IMR-90 (cell line): ENCODE data around the gene BUB1B. TPM values are rescaled to one million over a fixed set of nuclear protein-coding genes. Genes with fewer than 3 reads are reported as not detected.
"Not testable (repeated sequence)": the region's sequence is repeated elsewhere in the genome, so short reads cannot be mapped to it uniquely, and the experiment has no call there.

Experiments used
- ATAC-seq: fragments of 200-7000 bp; cut with Tn5 transposase; 2 replicates; pipeline ENCODE4 v1.9.1; 2020; ENCODE audit warnings: low read depth, mild to moderate bottlenecking, moderate library complexity
- BruUV-seq: library from RNA; stranded (reverse); fragments of 400-500 nt; replicated peaks from 2 replicates; lab custom pipeline; 2021; lab: Mats Ljungman, UMichigan
- CTCF ChIA-PET: fragments of 300-600 bp; formaldehyde crosslinking; extraction: SDS; loops from one replicate; lab custom pipeline; 2021; ENCODE audit warnings: antibody characterized with exemption; lab: Yijun Ruan, JAX
- POLR2A ChIA-PET: fragments of 300-600 bp; sonication (Branson Sonifier 250); formaldehyde crosslinking; loops from one replicate; lab custom pipeline; 2022; ENCODE audit warnings: antibody characterized with exemption; ENCODE audit not compliant: unreplicated experiment; lab: Charles Lee
- DNase-seq: peaks from one replicate; pipeline ENCODE4 v3.0.0; 2013
- H2AFZ ChIP-seq: replicated peaks from 2 replicates; pipeline ENCODE3; 2013; ENCODE audit warnings: low read length, mild to moderate bottlenecking; ENCODE audit not compliant: poor library complexity
- H2AK5ac ChIP-seq: 2 replicates; pipeline ENCODE4 v1.6.1; 2013; ENCODE audit warnings: low read depth, low read length, inconsistent platforms
- H2AK9ac ChIP-seq: replicated peaks from 2 replicates; pipeline ENCODE3; 2013; ENCODE audit warnings: mild to moderate bottlenecking, low read depth, low read length, moderate library complexity; ENCODE audit not compliant: poor library complexity
- H2BK120ac ChIP-seq: 2 replicates; pipeline ENCODE4 v1.6.1; 2013; ENCODE audit warnings: low read depth, low read length, inconsistent platforms
- H2BK15ac ChIP-seq: 3 replicates; pipeline ENCODE4 v1.6.1; 2013; ENCODE audit warnings: low read depth, low read length, inconsistent platforms
- H2BK20ac ChIP-seq: 2 replicates; pipeline ENCODE4 v1.6.1; 2013; ENCODE audit warnings: low read depth, mild to moderate bottlenecking, inconsistent platforms, low read length, moderate library complexity
- H2BK5ac ChIP-seq: 2 replicates; pipeline ENCODE4 v1.6.1; 2013; ENCODE audit warnings: mild to moderate bottlenecking, low read depth, low read length, inconsistent platforms; ENCODE audit not compliant: poor library complexity, severe bottlenecking
- H3K14ac ChIP-seq: replicated peaks from 2 replicates; pipeline ENCODE4 v1.6.1; 2013; ENCODE audit warnings: low read depth, low read length, inconsistent platforms
- H3K18ac ChIP-seq: 2 replicates; pipeline ENCODE4 v1.6.1; 2013; ENCODE audit warnings: low read depth, low read length, control low read depth
- H3K23ac ChIP-seq: 2 replicates; pipeline ENCODE4 v1.6.1; 2013; ENCODE audit warnings: low read depth, low read length, inconsistent platforms
- H3K27ac ChIP-seq: 2 replicates; pipeline ENCODE4 v1.5.1; 2013; ENCODE audit warnings: mild to moderate bottlenecking, control low read depth, low read length; ENCODE audit not compliant: insufficient read depth
- H3K27me3 ChIP-seq: 2 replicates; pipeline ENCODE4 v1.6.1; 2013; ENCODE audit warnings: low read length; ENCODE audit not compliant: control insufficient read depth, insufficient read depth
- H3K36me3 ChIP-seq: 2 replicates; pipeline ENCODE4 v1.6.1; 2013; ENCODE audit warnings: low read length, mixed read lengths; ENCODE audit not compliant: control insufficient read depth, insufficient read depth
- H3K4ac ChIP-seq: 2 replicates; pipeline ENCODE4 v1.6.1; 2013; ENCODE audit warnings: low read depth, low read length, inconsistent platforms
- H3K4me1 ChIP-seq: 2 replicates; pipeline ENCODE4 v1.6.1; 2013; ENCODE audit warnings: low read length, mixed read lengths; ENCODE audit not compliant: control insufficient read depth, insufficient read depth
- H3K4me2 ChIP-seq: 2 replicates; pipeline ENCODE4 v1.6.1; 2013; ENCODE audit warnings: low read depth, mild to moderate bottlenecking, control low read depth, low read length, moderate library complexity
- H3K4me3 ChIP-seq: 2 replicates; pipeline ENCODE4 v1.5.1; 2013; ENCODE audit warnings: low read depth, mild to moderate bottlenecking, control low read depth, low read length, moderate library complexity; ENCODE audit not compliant: insufficient read depth
- H3K56ac ChIP-seq: 2 replicates; pipeline ENCODE4 v1.6.1; 2013; ENCODE audit warnings: low read length, inconsistent platforms; ENCODE audit not compliant: insufficient read depth; ENCODE audit errors: extremely low read depth
- H3K79me1 ChIP-seq, 2 experiments: 2 replicates each; pipeline ENCODE4 v1.6.1; 2013; ENCODE audit warnings: low read length in 2 of 2, inconsistent platforms in 1 of 2, low read depth in 1 of 2
- H3K9ac ChIP-seq: 2 replicates; pipeline ENCODE4 v1.6.1; 2013; ENCODE audit warnings: low read depth, low read length, control low read depth
- H3K9me1 ChIP-seq: 2 replicates; pipeline ENCODE4 v1.6.1; 2013; ENCODE audit warnings: low read length, inconsistent platforms; ENCODE audit not compliant: insufficient read depth
- H3K9me3 ChIP-seq: 2 replicates; pipeline ENCODE4 v1.6.1; 2013; ENCODE audit warnings: low read length; ENCODE audit not compliant: control insufficient read depth, insufficient read depth
- H4K20me1 ChIP-seq: 2 replicates; pipeline ENCODE4 v1.6.1; 2013; ENCODE audit warnings: low read length, inconsistent platforms; ENCODE audit not compliant: insufficient read depth
- H4K5ac ChIP-seq: 2 replicates; pipeline ENCODE4 v1.6.1; 2013; ENCODE audit warnings: mild to moderate bottlenecking, low read depth, low read length, control low read depth
- H4K8ac ChIP-seq, 2 experiments: 2 replicates each; pipeline ENCODE4 v1.6.1; 2013; ENCODE audit warnings: low read depth in 2 of 2, low read length in 2 of 2, control low read depth in 1 of 2, inconsistent platforms in 1 of 2
- H4K91ac ChIP-seq: 2 replicates; pipeline ENCODE4 v1.6.1; 2013; ENCODE audit warnings: low read depth, low read length, inconsistent platforms; ENCODE audit not compliant: insufficient read depth
- WGBS, 2 experiments: methylation state at CpG; one replicate each; pipeline versions ENCODE4 v1.1.5 to v1.1.7; 2013; ENCODE audit warnings: missing lambda C conversion rate in 2 of 2; ENCODE audit not compliant: insufficient read length in 1 of 2; ENCODE audit errors: extremely low coverage in 2 of 2; 5-methylcytosine and 5-hydroxymethylcytosine counted together
- dilution Hi-C: fragments of 300-500 bp; cut with HindIII; formaldehyde crosslinking; loops from one replicate; pipeline ENCODE4 v1.14.3; 2018; ENCODE audit warnings: low sequenced_read_pairs; ENCODE audit not compliant: unreplicated experiment
- in situ Hi-C: fragments of 300-500 bp; cut with MboI; formaldehyde crosslinking; loops from 3 replicates; pipeline ENCODE4 v1.14.3; 2019; ENCODE audit warnings: low sequenced_read_pairs, inconsistent platforms, mixed read lengths
- intact Hi-C: fragments of 100-400 bp; cut with micrococcal nuclease; formaldehyde crosslinking; loops from 2 replicates; pipeline ENCODE4 v1.10.0; 2022
- polyA plus RNA-seq, 3 experiments: library from polyadenylated mRNA; depleted of rRNA; stranded (reverse); fragments of >200 nt; gene quantifications; 2 replicates each; pipeline ENCODE4 v1.2.3, GENCODE V29; 2012; ENCODE audit warnings: low replicate concordance in 1 of 3
- total RNA-seq: library from RNA; depleted of rRNA; stranded (reverse); fragments of >200 nt; gene quantifications from 2 replicates; pipeline ENCODE4 v1.2.3, GENCODE V29; 2012

BUB1B gene
- total and polyA plus RNA-seq, 2 of the 4 experiments (the other 2 are of a cell fraction), result 15.6 to 24.7 TPM

- dilution Hi-C loops, POLR2A ChIA-PET: not testable (repeated sequence)
These were observed 6.5 kb downstream of the BUB1B start for GRCh38 chr15:40167374-40167773.

More at GRCh38 chr15:40167374-40167773, 6.5 kb downstream of the BUB1B start:
- H3K4me2 ChIP-seq, H2AFZ ChIP-seq, intact Hi-C loops, H3K4ac ChIP-seq, H3K56ac ChIP-seq, H2BK15ac ChIP-seq, ATAC-seq, H3K14ac ChIP-seq, H3K4me1 ChIP-seq, DNase-seq, H4K91ac ChIP-seq, H4K5ac ChIP-seq, H3K36me3 ChIP-seq, H2AK5ac ChIP-seq, H3K27ac ChIP-seq, H4K8ac ChIP-seq, H2BK120ac ChIP-seq, H2BK5ac ChIP-seq, H2BK20ac ChIP-seq, H2AK9ac ChIP-seq, CTCF ChIA-PET, H3K18ac ChIP-seq, H4K20me1 ChIP-seq, H3K9ac ChIP-seq, H3K9me3 ChIP-seq, H3K23ac ChIP-seq, H3K4me3 ChIP-seq, H3K27me3 ChIP-seq, BruUV-seq: not testable (repeated sequence)
- Histone ChIP-seq H3K9me1 (peaks cover 10% of the 10 kb centered on the region), H3K79me1 (peaks cover 15 to 49% of the 10 kb centered on the region in 2 experiments)
- no CpG with 5 or more reads among the region's 10 CpGs for WGBS, 2 experiments
- in situ Hi-C loops, result loop anchor here (5.0 kb wide), 1 partner anchor 120 kb away; no protein-coding TSS in a partner anchor
